ENCODE results near the gene PERCC1.

Gene PERCC1

GRCh38 chr16:1450218-1450617, 19.3 kb downstream of the PERCC1 start:
- DNase-seq (ENCODE audit: low spot score) = no peak

GRCh38 chr16:1450841-1451240, 20.0 kb downstream of the PERCC1 start:
- no peak for DNase-seq (ENCODE audit: low spot score)

- DNase-seq (ENCODE audit: low spot score) = no peak
These were observed 21.0 kb downstream of the PERCC1 start for GRCh38 chr16:1451702-1452392.

- DNase-seq (ENCODE audit: low spot score) = no peak
These were observed 21.7 kb downstream of the PERCC1 start for GRCh38 chr16:1452530-1452929.

- DNase-seq (ENCODE audit: low spot score) = no peak
These were observed 22.4 kb downstream of the PERCC1 start for GRCh38 chr16:1453316-1453715.

- DNase-seq (ENCODE audit: low spot score) = no peak
These were observed 23.7 kb downstream of the PERCC1 start for GRCh38 chr16:1454561-1454960.

- DNase-seq (ENCODE audit: low spot score) = no peak
These were observed 24.6 kb downstream of the PERCC1 start for GRCh38 chr16:1455190-1456171.

GRCh38 chr16:1456951-1457350, 26.1 kb downstream of the PERCC1 start:
- no peak for DNase-seq (ENCODE audit: low spot score)

- no peak for DNase-seq (ENCODE audit: low spot score)
These were observed 26.8 kb downstream of the PERCC1 start for GRCh38 chr16:1457489-1458245.

GRCh38 chr16:1458336-1458976, 27.6 kb downstream of the PERCC1 start:
- no peak for DNase-seq (ENCODE audit: low spot score)

GRCh38 chr16:1458977-1459341, 28.1 kb downstream of the PERCC1 start:
- no peak for DNase-seq (ENCODE audit: low spot score)

- no peak for DNase-seq (ENCODE audit: low spot score)
These were observed 29.1 kb downstream of the PERCC1 start for GRCh38 chr16:1459967-1460366.

- no peak for DNase-seq (ENCODE audit: low spot score)
These were observed 29.8 kb downstream of the PERCC1 start for GRCh38 chr16:1460602-1461138.

GRCh38 chr16:1461146-1461545, 30.3 kb downstream of the PERCC1 start:
- no peak for DNase-seq (ENCODE audit: low spot score)

- no peak for DNase-seq (ENCODE audit: low spot score)
These were observed 33.5 kb downstream of the PERCC1 start for GRCh38 chr16:1464196-1464893.

GRCh38 chr16:1464894-1465566, 34.2 kb downstream of the PERCC1 start:
- no peak for DNase-seq (ENCODE audit: low spot score)

GRCh38 chr16:1465567-1465915, 34.7 kb downstream of the PERCC1 start:
- no peak for DNase-seq (ENCODE audit: low spot score)

GRCh38 chr16:1466054-1466453, 35.2 kb downstream of the PERCC1 start:
- DNase-seq (ENCODE audit: low spot score) = no peak

- no peak for DNase-seq (ENCODE audit: low spot score)
These were observed 36.2 kb downstream of the PERCC1 start for GRCh38 chr16:1466968-1467521.

GRCh38 chr16:1468426-1468810, 37.5 kb downstream of the PERCC1 start:
- no peak for DNase-seq (ENCODE audit: low spot score)
